Ovary (tissue), 9 donors: ENCODE results near the gene TPSG1. TPM values are rescaled to one million over a fixed set of nuclear protein-coding genes. Genes with fewer than 3 reads are reported as not detected.
A peak's percentile ranks its signal among the peaks of the same experiment; 100 is the strongest.

Source experiments
- DNase-seq, 5 donors: peaks; one replicate each; pipeline ENCODE4 v3.0.0-alpha.2; 2019 to 2020
- H3K27ac ChIP-seq, 2 donors: fragments of 200-600 bp; one replicate each; pipeline versions ENCODE4 v1.5.1 to v1.8.0; 2019 to 2022
- H3K27me3 ChIP-seq: fragments of 200-600 bp; one replicate; pipeline ENCODE4 v1.8.0; 2022
- H3K36me3 ChIP-seq: fragments of 200-600 bp; sonication (generic); one replicate; pipeline ENCODE4 v1.5.1; 2019
- H3K4me1 ChIP-seq: one replicate; pipeline ENCODE4 v1.8.1; 2013; ENCODE audit warnings: mild to moderate bottlenecking, moderate library complexity; ENCODE audit not compliant: insufficient read depth
- H3K4me3 ChIP-seq: fragments of 200-600 bp; sonication (generic); one replicate; pipeline ENCODE4 v1.5.1; 2017
- H3K9me3 ChIP-seq, 2 donors: fragments of 200-600 bp in 1 of 2; sonication (generic) in 1 of 2; one replicate each; pipeline versions ENCODE4 v1.5.1 to v1.8.1; 2013 to 2019; ENCODE audit warnings: mild to moderate bottlenecking in 1 of 2, moderate library complexity in 1 of 2
- CTCF ChIP-seq, 3 donors: fragments of 450-650 bp in 2 of 3; fragments of 200-600 bp in 1 of 3; IDR thresholded peaks; one replicate each; pipeline versions ENCODE4 v1.5.1 to v1.8.0; 2016 to 2022; ENCODE audit warnings: antibody characterized with exemption in 3 of 3, mild to moderate bottlenecking in 1 of 3
- EP300 ChIP-seq: sonication (generic); formaldehyde crosslinking; IDR thresholded peaks from one replicate; pipeline ENCODE4 v1.6.1; 2017; ENCODE audit warnings: antibody characterized with exemption
- POLR2A ChIP-seq: fragments of 450-650 bp; IDR thresholded peaks from one replicate; pipeline ENCODE4 v1.6.1; 2017; ENCODE audit warnings: antibody characterized with exemption, mild to moderate bottlenecking, moderate library complexity
- WGBS, 3 donors: extraction: QIAGEN DNeasy Blood & Tissue Kit in 1 of 3; methylation state at CpG; one replicate each; pipeline versions ENCODE4 v1.1.5 to v1.1.7; 2013 to 2017; 5-methylcytosine and 5-hydroxymethylcytosine counted together
- intact Hi-C, 4 donors: fragments of 100-400 bp; cut with DNase I; formaldehyde crosslinking; loops; one replicate each; pipeline versions ENCODE4 v1.11.0 to v1.15.1; 2022 to 2023
- polyA plus RNA-seq, 2 donors: library from polyadenylated mRNA; stranded (reverse); fragments of 200-250 nt in 1 of 2; fragments of 350-450 nt in 1 of 2; fragmentation: Illumina TruSeq in 1 of 2; extraction: RNeasy Lipid Tissue Mini Kit (QIAGEN cat#74804) in 1 of 2; gene quantifications; one replicate each; pipeline ENCODE4 v1.2.3, GENCODE V29; 2013 to 2014
- total RNA-seq, 7 donors: library from RNA; depleted of rRNA in 2 of 7; stranded (reverse); fragments of >200 nt in 2 of 7; fragmentation: NEBNext Ultra II Directional in 3 of 7; extraction: Animal tissue kit (Norgen Biotek cat#: 25700) in 3 of 7; gene quantifications; one replicate each; pipeline versions ENCODE4 v1.1.0 to v1.2.4, GENCODE V29; 2016 to 2023
- donor health status: DM: no; HTN: no; CAD: no; lungs with moderate emphysema.
- donor health status: DM: no; HTN: no; CAD: no.
- donor health status: Bipolar disorder and iron deficiency.
- donor health status: DM: yes; HTN: yes; CAD: no.
- donor health status: DM: no; HTN: no; CAD: no.
- donor health status: DM: yes; HTN: yes; CAD: no.

The TPSG1 gene
- total and polyA plus RNA-seq, 9 donors, result 0.08 to 1.3 (median 0.22) TPM; not detected in 6

GRCh38 chr16:1194665-1195392 lies 30.2 kb downstream of the TPSG1 start:
- peak overlapping the region in 1 of 2 donors; percentile 53 for H3K27ac ChIP-seq
- WGBS, 3 donors, result 30 to 42% (median 36%) methylated on average over 47 to 61 of the region's 61 CpGs
- no peaks in the 10 kb centered on the region for H3K27me3 ChIP-seq
- intact Hi-C loops, result loop anchor here in 3 of 4 donors (1.0 to 5.0 kb wide), 3 partner anchors 48 to 89 kb away; no protein-coding TSS in a partner anchor
- H3K9me3 ChIP-seq, result no peaks in the 10 kb centered on the region
- no peaks in the 10 kb centered on the region for H3K36me3 ChIP-seq
- H3K4me1 ChIP-seq, result peaks cover 2% of the 10 kb centered on the region
- DNase-seq, result peak in 1 of 5 donors; percentile 68
- no peak overlapping the region for H3K4me3 ChIP-seq
- peak; percentile 84 to 96 (median 92) for TF ChIP-seq CTCF (IDR thresholded peaks at IDR 0.05)
- no peak for TF ChIP-seq EP300
- peak; percentile 11 for TF ChIP-seq POLR2A

GRCh38 chr16:1193825-1194581 lies 31.1 kb downstream of the TPSG1 start:
- TF ChIP-seq POLR2A (no peak), EP300 (no peak), CTCF (IDR thresholded peaks at IDR 0.05) (no peak)
- intact Hi-C loops, result loop anchor here in 3 of 4 donors (1.0 to 5.0 kb wide), 3 partner anchors 47 to 88 kb away; no protein-coding TSS in a partner anchor
- no peak overlapping the region for H3K4me3 ChIP-seq
- H3K27ac ChIP-seq, result peak overlapping the region in 1 of 2 donors; percentile 53
- 66 to 74% (median 74%) methylated on average over 24 to 29 of the region's 29 CpGs for WGBS, 3 donors
- no peak for DNase-seq
- H3K27me3 ChIP-seq, result no peaks in the 10 kb centered on the region
- no peaks in the 10 kb centered on the region for H3K9me3 ChIP-seq
- H3K4me1 ChIP-seq, result peaks cover 2% of the 10 kb centered on the region
- no peaks in the 10 kb centered on the region for H3K36me3 ChIP-seq

- no peaks in the 10 kb centered on the region for H3K36me3 ChIP-seq
- peak overlapping the region in 1 of 2 donors; percentile 53 for H3K27ac ChIP-seq
- intact Hi-C loops, result loop anchor here in 1 of 4 donors (2.0 to 5.0 kb wide), 2 partner anchors 46 to 86 kb away; no protein-coding TSS in a partner anchor
- peaks cover 2% of the 10 kb centered on the region for H3K4me1 ChIP-seq
- no peaks in the 10 kb centered on the region for H3K27me3 ChIP-seq
- no peak overlapping the region for H3K4me3 ChIP-seq
- TF ChIP-seq POLR2A, result no peak
- no peak for TF ChIP-seq CTCF (IDR thresholded peaks at IDR 0.05)
- TF ChIP-seq EP300, result no peak
- H3K9me3 ChIP-seq, result no peaks in the 10 kb centered on the region
- WGBS, 3 donors, result 81 to 88% (median 82%) methylated on average over 30 of the region's 30 CpGs
- DNase-seq, result no peak
Observed at GRCh38 chr16:1193143-1193824, 31.8 kb downstream of the TPSG1 start.
